SK-N-SH treated with all-trans-retinoic acid at 6 μM for 48 hours (cell line): ENCODE measurements around the gene NFAT5.

Experiments used
- ATAC-seq: fragments of 200-7000 bp; cut with Tn5 transposase; 3 replicates; pipeline ENCODE4 v1.9.1; 2020; ENCODE audit warnings: mild to moderate bottlenecking, moderate library complexity
- ARNTL ChIP-seq: fragments of 450-650 bp; formaldehyde crosslinking; IDR thresholded peaks from 2 replicates; pipeline ENCODE4 v1.5.0; 2020; ENCODE audit warnings: low read depth, mild to moderate bottlenecking, moderate library complexity, borderline replicate concordance
- BACH2 ChIP-seq: fragments of 250-450 bp; sonication (Bioruptor Pico); IDR thresholded peaks from 2 replicates; pipeline ENCODE4 v1.9.0; 2021; ENCODE audit warnings: mild to moderate bottlenecking, borderline replicate concordance
- CREB5 ChIP-seq: fragments of 250-450 bp; sonication (Bioruptor Pico); IDR thresholded peaks from 2 replicates; pipeline ENCODE4 v1.5.1; 2020; ENCODE audit warnings: low read depth, mild to moderate bottlenecking, moderate library complexity
- CSDC2 ChIP-seq: fragments of 250-450 bp; sonication (Bioruptor Pico); IDR thresholded peaks from 2 replicates; pipeline ENCODE4 v1.5.0; 2020; ENCODE audit warnings: mild to moderate bottlenecking, moderate library complexity
- CSRNP3 ChIP-seq: fragments of 250-450 bp; sonication (Bioruptor Pico); IDR thresholded peaks from 2 replicates; pipeline ENCODE4 v1.5.1; 2021; ENCODE audit warnings: mild to moderate bottlenecking, moderate library complexity
- ESRRG ChIP-seq: fragments of 250-450 bp; sonication (Bioruptor Pico); IDR thresholded peaks from 2 replicates; pipeline ENCODE4 v1.6.1; 2021; ENCODE audit warnings: mild to moderate bottlenecking
- GLIS3 ChIP-seq: fragments of 250-450 bp; sonication (Bioruptor Pico); IDR thresholded peaks from 2 replicates; pipeline ENCODE4 v1.5.0; 2020; ENCODE audit warnings: mild to moderate bottlenecking, moderate library complexity
- ISL1 ChIP-seq: fragments of 250-450 bp; sonication (Bioruptor Pico); IDR thresholded peaks from 2 replicates; pipeline ENCODE4 v2.1.2; 2022; ENCODE audit warnings: mild to moderate bottlenecking, moderate library complexity
- PATZ1 ChIP-seq: fragments of 250-450 bp; sonication (Bioruptor Pico); IDR thresholded peaks from 2 replicates; pipeline ENCODE4 v1.8.0; 2020; ENCODE audit warnings: mild to moderate bottlenecking, moderate library complexity, borderline replicate concordance
- RARB ChIP-seq: fragments of 250-450 bp; sonication (Bioruptor Pico); IDR thresholded peaks from 2 replicates; pipeline ENCODE4 v1.8.0; 2021; ENCODE audit warnings: mild to moderate bottlenecking, moderate library complexity
- SNAI2 ChIP-seq: fragments of 250-450 bp; sonication (Bioruptor Pico); IDR thresholded peaks from 2 replicates; pipeline ENCODE4 v1.5.0; 2020; ENCODE audit warnings: mild to moderate bottlenecking, moderate library complexity
- TOX ChIP-seq: fragments of 250-450 bp; sonication (Bioruptor Pico); IDR thresholded peaks from 2 replicates; pipeline ENCODE4 v1.8.0; 2021; ENCODE audit warnings: mild to moderate bottlenecking, moderate library complexity, borderline replicate concordance
- ZC3H10 ChIP-seq: fragments of 250-450 bp; sonication (Bioruptor Pico); IDR thresholded peaks from 2 replicates; pipeline ENCODE4 v1.5.1; 2021; ENCODE audit warnings: mild to moderate bottlenecking, moderate library complexity
- ZFP3 ChIP-seq: fragments of 250-450 bp; sonication (Bioruptor Pico); IDR thresholded peaks from 2 replicates; pipeline ENCODE4 v1.5.0; 2020; ENCODE audit warnings: mild to moderate bottlenecking, moderate library complexity
- ZFP30 ChIP-seq: fragments of 450-650 bp; formaldehyde crosslinking; IDR thresholded peaks from 2 replicates; pipeline ENCODE4 v1.5.0; 2022; ENCODE audit warnings: mild to moderate bottlenecking, moderate library complexity
- ZNF565 ChIP-seq: fragments of 450-650 bp; formaldehyde crosslinking; conservative IDR thresholded peaks from 2 replicates; pipeline ENCODE4 v1.5.0; 2020; ENCODE audit warnings: low read depth, mild to moderate bottlenecking, moderate library complexity
- ZNF70 ChIP-seq: fragments of 450-650 bp; formaldehyde crosslinking; IDR thresholded peaks from 2 replicates; pipeline ENCODE4 v1.5.0; 2020; ENCODE audit warnings: mild to moderate bottlenecking, moderate library complexity

Gene NFAT5

GRCh38 chr16:69707920-69708683, 142.3 kb downstream of the NFAT5 start (continued):
- TF ChIP-seq PATZ1: no peak

GRCh38 chr16:69709456-69710084, 143.8 kb downstream of the NFAT5 start:
- ATAC-seq: peak; percentile 72
- no peak for TF ChIP-seq ARNTL (CRISPR knock-in tag)
- TF ChIP-seq TOX (CRISPR knock-in tag): no peak
- no peak for TF ChIP-seq CSRNP3
- no peak for TF ChIP-seq GLIS3 (CRISPR knock-in tag)
- no peak for TF ChIP-seq CSDC2 (CRISPR knock-in tag)
- TF ChIP-seq ESRRG (CRISPR knock-in tag): no peak
- no peak for TF ChIP-seq BACH2 (CRISPR knock-in tag)
- no peak for TF ChIP-seq ZNF70
- no peak for TF ChIP-seq CREB5 (CRISPR knock-in tag)
- TF ChIP-seq ZC3H10 (CRISPR knock-in tag): no peak
- TF ChIP-seq ISL1 (CRISPR knock-in tag): no peak
- no peak for TF ChIP-seq ZNF565 (CRISPR knock-in tag)
- no peak for TF ChIP-seq RARB (CRISPR knock-in tag)
- no peak for TF ChIP-seq PATZ1

GRCh38 chr16:69711115-69711740, 145.5 kb downstream of the NFAT5 start:
- ATAC-seq: no peak
- TF ChIP-seq ZC3H10 (CRISPR knock-in tag): no peak
- TF ChIP-seq PATZ1: no peak

GRCh38 chr16:69712277-69712676, 146.5 kb downstream of the NFAT5 start:
- no peak for TF ChIP-seq CSRNP3
- TF ChIP-seq ZFP3: no peak
- TF ChIP-seq ZC3H10 (CRISPR knock-in tag): no peak
- no peak for TF ChIP-seq SNAI2 (CRISPR knock-in tag)
- no peak for TF ChIP-seq RARB (CRISPR knock-in tag)
- no peak for TF ChIP-seq ZFP30 (CRISPR knock-in tag)
- TF ChIP-seq ZNF70: no peak
- no peak for TF ChIP-seq TOX (CRISPR knock-in tag)
- ATAC-seq: no peak
